Pulmonary artery endothelial cell (primary cell): ENCODE data around the gene ZFP42. TPM values are rescaled to one million over a fixed set of nuclear protein-coding genes. Genes with fewer than 3 reads are reported as not detected.
"Not testable (repeated sequence)": the region's sequence is repeated elsewhere in the genome, so short reads cannot be mapped to it uniquely, and the experiment has no call there.

Experiments
- DNase-seq: peaks from one replicate; pipeline ENCODE4 v3.0.0-alpha.2; 2011; ENCODE audit warnings: low read depth, low spot score
- total RNA-seq: library from RNA; depleted of rRNA; stranded (reverse); fragments of >200 nt; gene quantifications from 2 replicates; pipeline ENCODE4 v1.2.3, GENCODE V29; 2014

Gene ZFP42
- total RNA-seq, 1 donor from 2014 or later = not detected

GRCh38 chr4:188021548-188022249 lies 26.1 kb downstream of the ZFP42 start:
- DNase-seq = no peak

GRCh38 chr4:188023682-188024081 lies 28.1 kb downstream of the ZFP42 start:
- no peak for DNase-seq

GRCh38 chr4:188025476-188025875 lies 29.9 kb downstream of the ZFP42 start:
- no peak for DNase-seq

GRCh38 chr4:188029114-188029513 lies 33.5 kb downstream of the ZFP42 start:
- DNase-seq = no peak

GRCh38 chr4:188030401-188030800 lies 34.8 kb downstream of the ZFP42 start:
- no peak for DNase-seq

- DNase-seq = no peak
These were observed 36.2 kb downstream of the ZFP42 start for GRCh38 chr4:188031751-188032150.

GRCh38 chr4:188032170-188032569 lies 36.6 kb downstream of the ZFP42 start:
- no peak for DNase-seq

- no peak for DNase-seq
These were observed 37.0 kb downstream of the ZFP42 start for GRCh38 chr4:188032583-188032982.

- DNase-seq = no peak
These were observed 41.6 kb downstream of the ZFP42 start for GRCh38 chr4:188037003-188037713.

GRCh38 chr4:188041721-188042120 lies 46.1 kb downstream of the ZFP42 start:
- DNase-seq = no peak

GRCh38 chr4:188042191-188042590 lies 46.6 kb downstream of the ZFP42 start:
- DNase-seq = no peak

- DNase-seq = no peak
These were observed 47.6 kb downstream of the ZFP42 start for GRCh38 chr4:188043154-188043553.

GRCh38 chr4:188045461-188045860 lies 49.9 kb downstream of the ZFP42 start:
- DNase-seq = not testable (repeated sequence)

GRCh38 chr4:188046657-188047056 lies 51.1 kb downstream of the ZFP42 start:
- no peak for DNase-seq

GRCh38 chr4:188053302-188053701 lies 57.7 kb downstream of the ZFP42 start:
- DNase-seq = no peak

Other genes with a start within 250 kb of the ZFP42 start
- 0.07 TPM in 1 of 2 replicates, not detected in the other for gene TRIML2, start 113.8 kb downstream of the ZFP42 start, total RNA-seq
- gene TRIML1, start 143.7 kb downstream of the ZFP42 start, total RNA-seq = not detected in 2 replicates